IMR-90 (cell line): ENCODE data around the gene PPP1R37. TPM values are rescaled to one million over a fixed set of nuclear protein-coding genes. Genes with fewer than 3 reads are reported as not detected.
A peak's percentile ranks its signal among the peaks of the same experiment; 100 is the strongest.

ENCODE experiments used
- ATAC-seq: fragments of 200-7000 bp; cut with Tn5 transposase; 2 replicates; pipeline ENCODE4 v1.9.1; 2020; ENCODE audit warnings: low read depth, mild to moderate bottlenecking, moderate library complexity
- BruUV-seq: library from RNA; stranded (reverse); fragments of 400-500 nt; replicated peaks from 2 replicates; lab custom pipeline; 2021; lab: Mats Ljungman, UMichigan
- CTCF ChIA-PET: fragments of 300-600 bp; formaldehyde crosslinking; extraction: SDS; loops from one replicate; lab custom pipeline; 2021; ENCODE audit warnings: antibody characterized with exemption; lab: Yijun Ruan, JAX
- POLR2A ChIA-PET: fragments of 300-600 bp; sonication (Branson Sonifier 250); formaldehyde crosslinking; loops from one replicate; lab custom pipeline; 2022; ENCODE audit warnings: antibody characterized with exemption; ENCODE audit not compliant: unreplicated experiment; lab: Charles Lee
- DNase-seq: peaks from one replicate; pipeline ENCODE4 v3.0.0; 2013
- H2AFZ ChIP-seq: replicated peaks from 2 replicates; pipeline ENCODE3; 2013; ENCODE audit warnings: low read length, mild to moderate bottlenecking; ENCODE audit not compliant: poor library complexity
- H2AK5ac ChIP-seq: 2 replicates; pipeline ENCODE4 v1.6.1; 2013; ENCODE audit warnings: low read depth, low read length, inconsistent platforms
- H2AK9ac ChIP-seq: replicated peaks from 2 replicates; pipeline ENCODE3; 2013; ENCODE audit warnings: mild to moderate bottlenecking, low read depth, low read length, moderate library complexity; ENCODE audit not compliant: poor library complexity
- H2BK120ac ChIP-seq: 2 replicates; pipeline ENCODE4 v1.6.1; 2013; ENCODE audit warnings: low read depth, low read length, inconsistent platforms
- H2BK15ac ChIP-seq: 3 replicates; pipeline ENCODE4 v1.6.1; 2013; ENCODE audit warnings: low read depth, low read length, inconsistent platforms
- H2BK20ac ChIP-seq: 2 replicates; pipeline ENCODE4 v1.6.1; 2013; ENCODE audit warnings: low read depth, mild to moderate bottlenecking, inconsistent platforms, low read length, moderate library complexity
- H2BK5ac ChIP-seq: 2 replicates; pipeline ENCODE4 v1.6.1; 2013; ENCODE audit warnings: mild to moderate bottlenecking, low read depth, low read length, inconsistent platforms; ENCODE audit not compliant: poor library complexity, severe bottlenecking
- H3K14ac ChIP-seq: replicated peaks from 2 replicates; pipeline ENCODE4 v1.6.1; 2013; ENCODE audit warnings: low read depth, low read length, inconsistent platforms
- H3K18ac ChIP-seq: 2 replicates; pipeline ENCODE4 v1.6.1; 2013; ENCODE audit warnings: low read depth, low read length, control low read depth
- H3K23ac ChIP-seq: 2 replicates; pipeline ENCODE4 v1.6.1; 2013; ENCODE audit warnings: low read depth, low read length, inconsistent platforms
- H3K27ac ChIP-seq: 2 replicates; pipeline ENCODE4 v1.5.1; 2013; ENCODE audit warnings: mild to moderate bottlenecking, control low read depth, low read length; ENCODE audit not compliant: insufficient read depth
- H3K27me3 ChIP-seq: 2 replicates; pipeline ENCODE4 v1.6.1; 2013; ENCODE audit warnings: low read length; ENCODE audit not compliant: control insufficient read depth, insufficient read depth
- H3K36me3 ChIP-seq: 2 replicates; pipeline ENCODE4 v1.6.1; 2013; ENCODE audit warnings: low read length, mixed read lengths; ENCODE audit not compliant: control insufficient read depth, insufficient read depth
- H3K4ac ChIP-seq: 2 replicates; pipeline ENCODE4 v1.6.1; 2013; ENCODE audit warnings: low read depth, low read length, inconsistent platforms
- H3K4me1 ChIP-seq: 2 replicates; pipeline ENCODE4 v1.6.1; 2013; ENCODE audit warnings: low read length, mixed read lengths; ENCODE audit not compliant: control insufficient read depth, insufficient read depth
- H3K4me2 ChIP-seq: 2 replicates; pipeline ENCODE4 v1.6.1; 2013; ENCODE audit warnings: low read depth, mild to moderate bottlenecking, control low read depth, low read length, moderate library complexity
- H3K4me3 ChIP-seq: 2 replicates; pipeline ENCODE4 v1.5.1; 2013; ENCODE audit warnings: low read depth, mild to moderate bottlenecking, control low read depth, low read length, moderate library complexity; ENCODE audit not compliant: insufficient read depth
- H3K56ac ChIP-seq: 2 replicates; pipeline ENCODE4 v1.6.1; 2013; ENCODE audit warnings: low read length, inconsistent platforms; ENCODE audit not compliant: insufficient read depth; ENCODE audit errors: extremely low read depth
- H3K79me1 ChIP-seq, 2 experiments: 2 replicates each; pipeline ENCODE4 v1.6.1; 2013; ENCODE audit warnings: low read length in 2 of 2, inconsistent platforms in 1 of 2, low read depth in 1 of 2
- H3K9ac ChIP-seq: 2 replicates; pipeline ENCODE4 v1.6.1; 2013; ENCODE audit warnings: low read depth, low read length, control low read depth
- H3K9me1 ChIP-seq: 2 replicates; pipeline ENCODE4 v1.6.1; 2013; ENCODE audit warnings: low read length, inconsistent platforms; ENCODE audit not compliant: insufficient read depth
- H3K9me3 ChIP-seq: 2 replicates; pipeline ENCODE4 v1.6.1; 2013; ENCODE audit warnings: low read length; ENCODE audit not compliant: control insufficient read depth, insufficient read depth
- H4K20me1 ChIP-seq: 2 replicates; pipeline ENCODE4 v1.6.1; 2013; ENCODE audit warnings: low read length, inconsistent platforms; ENCODE audit not compliant: insufficient read depth
- H4K5ac ChIP-seq: 2 replicates; pipeline ENCODE4 v1.6.1; 2013; ENCODE audit warnings: mild to moderate bottlenecking, low read depth, low read length, control low read depth
- H4K8ac ChIP-seq, 2 experiments: 2 replicates each; pipeline ENCODE4 v1.6.1; 2013; ENCODE audit warnings: low read depth in 2 of 2, low read length in 2 of 2, control low read depth in 1 of 2, inconsistent platforms in 1 of 2
- H4K91ac ChIP-seq: 2 replicates; pipeline ENCODE4 v1.6.1; 2013; ENCODE audit warnings: low read depth, low read length, inconsistent platforms; ENCODE audit not compliant: insufficient read depth
- ELK1 ChIP-seq: fragments of 150-350 bp; IDR thresholded peaks from 2 replicates; pipeline ENCODE4 v1.6.1; 2016; ENCODE audit warnings: low read depth, mild to moderate bottlenecking, low read length, moderate library complexity, borderline replicate concordance
- FOS ChIP-seq: fragments of 150-350 bp; IDR thresholded peaks from 2 replicates; pipeline ENCODE4 v1.6.1; 2016; ENCODE audit warnings: low read depth, low read length
- NFE2L2 ChIP-seq: fragments of 150-350 bp; IDR thresholded peaks from 2 replicates; pipeline ENCODE4 v1.6.1; 2016; ENCODE audit warnings: low read depth, mild to moderate bottlenecking, low read length
- POLR2A ChIP-seq: IDR thresholded peaks from 2 replicates; pipeline ENCODE4 v1.6.1; 2012; ENCODE audit warnings: mild to moderate bottlenecking, low read depth, low read length
- RCOR1 ChIP-seq: IDR thresholded peaks from 2 replicates; pipeline ENCODE4 v1.6.1; 2012; ENCODE audit warnings: mild to moderate bottlenecking, low read length, improper control_type of control experiment; ENCODE audit not compliant: insufficient replicate concordance
- WGBS, 2 experiments: methylation state at CpG; one replicate each; pipeline versions ENCODE4 v1.1.5 to v1.1.7; 2013; ENCODE audit warnings: missing lambda C conversion rate in 2 of 2; ENCODE audit not compliant: insufficient read length in 1 of 2; ENCODE audit errors: extremely low coverage in 2 of 2; 5-methylcytosine and 5-hydroxymethylcytosine counted together
- dilution Hi-C: fragments of 300-500 bp; cut with HindIII; formaldehyde crosslinking; loops from one replicate; pipeline ENCODE4 v1.14.3; 2018; ENCODE audit warnings: low sequenced_read_pairs; ENCODE audit not compliant: unreplicated experiment
- in situ Hi-C: fragments of 300-500 bp; cut with MboI; formaldehyde crosslinking; loops from 3 replicates; pipeline ENCODE4 v1.14.3; 2019; ENCODE audit warnings: low sequenced_read_pairs, inconsistent platforms, mixed read lengths
- intact Hi-C: fragments of 100-400 bp; cut with micrococcal nuclease; formaldehyde crosslinking; loops from 2 replicates; pipeline ENCODE4 v1.10.0; 2022
- polyA plus RNA-seq, 3 experiments: library from polyadenylated mRNA; depleted of rRNA; stranded (reverse); fragments of >200 nt; gene quantifications; 2 replicates each; pipeline ENCODE4 v1.2.3, GENCODE V29; 2012; ENCODE audit warnings: low replicate concordance in 1 of 3
- total RNA-seq: library from RNA; depleted of rRNA; stranded (reverse); fragments of >200 nt; gene quantifications from 2 replicates; pipeline ENCODE4 v1.2.3, GENCODE V29; 2012

The PPP1R37 gene
- total and polyA plus RNA-seq, 2 of the 4 experiments (the other 2 are of a cell fraction), result 13.1 to 18.5 TPM

GRCh38 chr19:45095496-45096413, 2.8 kb downstream of the PPP1R37 start:
- Histone ChIP-seq H3K18ac (no peak overlapping the region), H3K9me3 (no peaks in the 10 kb centered on the region), H3K4me1 (peaks cover 39% of the 10 kb centered on the region), H4K20me1 (peaks cover 68% of the 10 kb centered on the region), H2BK5ac (no peak overlapping the region), H3K4me2 (no peak overlapping the region), H3K4me3 (no peak overlapping the region), H3K36me3 (0 out of 2 replicates have a peak, but pooled peaks cover 2% of the 10 kb centered on the region), H3K9ac (no peak overlapping the region), H2BK15ac (no peak overlapping the region), H2AK5ac (peak overlapping the region; percentile 19), H2BK20ac (no peak overlapping the region), H2AK9ac (no peak overlapping the region), H4K91ac (no peak overlapping the region), H3K14ac (no peak overlapping the region), H3K27ac (no peak overlapping the region), H2BK120ac (no peak overlapping the region), H2AFZ (no peak overlapping the region), H4K5ac (no peak overlapping the region), H3K23ac (no peak overlapping the region), H3K56ac (no peak overlapping the region), H3K4ac (no peak overlapping the region), H3K9me1 (peaks cover 45% of the 10 kb centered on the region), H3K79me1 (peaks cover 15 to 70% of the 10 kb centered on the region in 2 experiments; a peak in 3 of 4 replicates), H4K8ac (no peak overlapping the region), H3K27me3 (no peaks in the 10 kb centered on the region)
- CTCF ChIA-PET, result no interaction called here
- dilution Hi-C loops, result no loop called here
- TF ChIP-seq ELK1 (no peak), POLR2A (no peak), RCOR1 (peak; percentile 34), NFE2L2 (no peak), FOS (no peak)
- DNase-seq (no peak), ATAC-seq (no peak)
- BruUV-seq, result no TSS peak
- intact Hi-C loops, result no loop called here
- in situ Hi-C loops, result no loop called here
- 94% methylated on average over 7 of the region's 14 CpGs; no CpG with 5 or more reads in 1 of the 2 experiments for WGBS, 2 experiments
- POLR2A ChIA-PET, result no interaction called here
